Daoy (cell line): ENCODE data around the gene WNT9B. TPM values are rescaled to one million over a fixed set of nuclear protein-coding genes. Genes with fewer than 3 reads are reported as not detected.
A peak's percentile ranks its signal among the peaks of the same experiment; 100 is the strongest.
"Not testable (repeated sequence)": the region's sequence is repeated elsewhere in the genome, so short reads cannot be mapped to it uniquely, and the experiment has no call there.

Experiments
- DNase-seq: peaks from one replicate; pipeline ENCODE4 v3.0.0-alpha.2; 2015; ENCODE audit warnings: low read depth
- total RNA-seq: library from RNA; depleted of rRNA; stranded (reverse); fragments of >200 nt; shearing (Covaris generic); gene quantifications from 2 replicates; pipeline ENCODE4 v1.2.3, GENCODE V29; 2014; rRNA removed

WNT9B gene
- total RNA-seq, 1 experiment from 2014 or later, result 0.06 TPM

- DNase-seq, result no peak
Observed at GRCh38 chr17:46910179-46910927, 59.0 kb downstream of the WNT9B start.

- no peak for DNase-seq
Observed at GRCh38 chr17:46911311-46911710, 59.9 kb downstream of the WNT9B start.

DNA sequence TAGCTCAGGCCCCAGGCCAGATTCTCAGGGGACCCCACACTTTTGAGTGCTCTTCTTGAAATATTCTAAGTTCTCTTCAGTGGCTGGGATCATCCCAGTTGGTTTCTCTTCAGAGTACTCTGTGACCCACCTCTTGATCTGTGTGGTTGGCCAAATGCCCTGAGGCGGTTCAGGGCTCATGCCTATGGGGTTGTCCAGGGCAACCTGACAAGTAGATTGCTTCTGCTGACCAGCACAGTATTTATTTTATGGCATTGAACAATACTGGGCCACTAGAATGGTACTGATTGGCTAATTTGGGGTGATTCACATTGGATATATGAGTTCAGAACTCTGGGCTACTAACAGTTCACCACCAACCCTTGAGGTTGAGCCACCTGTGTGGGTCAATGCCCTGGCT lies 64.2 kb downstream of the WNT9B start:
- DNase-seq, result no peak

- DNase-seq, result no peak
Observed at GRCh38 chr17:46916211-46916610, 64.8 kb downstream of the WNT9B start.

DNA sequence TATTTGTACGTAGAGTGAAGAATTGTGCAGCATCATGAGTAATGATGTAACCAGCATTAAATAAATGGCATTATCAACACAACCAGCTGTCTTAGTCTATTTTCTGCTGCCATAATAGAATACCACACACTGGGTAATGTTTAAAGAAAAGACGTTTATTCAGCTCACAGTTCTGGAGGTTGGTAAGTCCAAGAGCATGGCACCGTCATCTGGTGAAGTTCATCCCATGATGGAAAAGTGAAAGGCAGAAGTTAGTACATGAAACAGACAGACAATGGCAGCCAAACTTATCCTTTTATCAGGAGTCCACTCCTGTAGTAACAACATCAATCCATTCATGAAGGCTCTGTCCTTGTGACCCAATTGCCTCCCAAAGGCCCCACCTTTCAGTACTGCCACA lies 65.2 kb downstream of the WNT9B start:
- DNase-seq, result no peak

- DNase-seq, result no peak
Observed at GRCh38 chr17:46917041-46917440, 65.7 kb downstream of the WNT9B start.

GRCh38 chr17:46917516-46917915 lies 66.1 kb downstream of the WNT9B start:
- DNase-seq, result no peak

GRCh38 chr17:46921962-46922361 lies 70.6 kb downstream of the WNT9B start:
- DNase-seq, result not testable (repeated sequence)

DNA sequence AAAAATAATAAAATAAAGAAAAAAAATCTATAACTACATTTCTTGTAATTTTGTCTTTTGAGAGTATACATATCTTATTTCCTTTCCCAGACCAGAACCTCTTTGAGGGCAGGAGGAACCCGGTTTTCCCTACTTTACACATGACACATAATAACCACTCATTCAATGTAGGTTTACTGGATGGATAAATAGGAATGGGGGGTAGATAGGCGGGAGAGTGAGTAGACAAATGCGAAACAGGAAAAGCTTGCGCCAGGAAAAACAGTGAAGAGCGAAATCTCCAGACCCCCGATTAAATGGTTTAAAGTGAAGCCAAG lies 71.1 kb downstream of the WNT9B start:
- no peak for DNase-seq

- DNase-seq, result peak; percentile 94
Observed at GRCh38 chr17:46922804-46923635, 71.6 kb downstream of the WNT9B start, which contains the start of gene GOSR2. GOSR2 (plus strand) TSS chr17:46923160; CDS start chr17:46923193, 33 bp downstream.

DNA sequence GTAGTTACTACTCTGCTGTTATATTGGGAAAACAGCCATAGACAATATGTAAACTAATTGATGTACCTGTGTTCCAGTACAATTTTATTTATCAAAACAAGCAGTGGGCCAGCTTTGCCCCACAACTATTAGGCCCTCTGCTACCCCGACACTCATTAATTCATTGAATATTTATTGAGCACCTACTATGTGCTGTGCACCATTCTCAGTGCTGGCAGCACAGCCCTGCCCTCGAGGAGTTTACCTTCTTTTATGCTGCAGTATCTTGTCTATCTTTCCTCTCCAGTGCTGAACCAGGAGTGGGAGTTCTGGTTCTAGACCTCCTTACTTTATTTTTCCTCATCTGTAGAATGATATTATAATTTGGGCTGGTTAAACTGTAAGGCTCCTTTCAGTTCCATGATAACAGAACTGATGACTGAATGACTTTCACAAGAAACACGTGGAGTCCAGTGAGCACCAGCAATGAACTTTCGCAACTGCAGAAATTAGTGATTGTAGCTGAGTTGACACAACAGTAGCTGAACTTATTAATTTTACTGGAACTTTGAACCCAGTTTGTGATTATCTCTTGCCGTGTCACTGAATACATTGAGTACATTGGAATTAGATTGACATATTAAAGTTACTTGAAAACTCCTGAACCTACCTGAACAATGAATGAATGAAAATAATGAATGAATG lies 73.9 kb downstream of the WNT9B start:
- DNase-seq, result no peak

DNA sequence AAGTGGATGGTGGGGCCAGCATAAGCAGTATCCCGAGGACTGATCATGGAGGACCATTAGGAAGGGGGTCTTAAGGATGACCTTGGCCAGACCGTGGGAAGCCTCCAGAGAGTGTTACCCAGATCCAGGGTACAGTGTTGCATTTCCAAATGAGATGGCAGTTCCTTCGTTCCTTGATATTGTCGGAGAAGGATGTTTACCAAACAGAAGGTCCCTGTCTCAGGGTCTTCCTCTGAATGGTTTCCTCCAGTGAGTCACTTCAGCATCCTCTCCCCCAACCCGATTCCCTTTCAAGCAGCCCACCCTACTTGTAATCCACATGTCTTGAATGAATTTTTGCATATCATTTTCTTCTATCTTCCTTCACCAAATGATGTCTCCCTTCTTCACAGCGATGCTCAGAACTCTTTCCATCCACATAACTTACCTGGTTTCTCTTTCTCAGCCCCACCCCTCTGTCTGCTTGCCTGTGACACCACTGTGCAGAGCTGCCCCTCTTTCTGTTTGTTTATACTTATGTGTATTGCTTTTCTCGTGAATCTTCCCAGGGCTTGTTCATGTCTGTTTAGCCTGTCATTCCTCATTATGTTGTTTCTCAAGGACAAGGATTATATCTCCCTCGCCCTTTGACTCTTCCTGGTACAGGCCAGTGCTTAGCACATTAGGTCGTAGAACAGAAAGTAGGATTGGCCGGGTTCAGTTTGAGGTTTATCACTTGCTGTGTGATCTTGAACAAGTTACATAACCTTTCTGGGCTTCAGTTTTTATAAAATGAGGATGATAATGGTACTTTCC lies 77.3 kb downstream of the WNT9B start:
- DNase-seq, result no peak

- DNase-seq, result peak; percentile 82
Observed at GRCh38 chr17:46929413-46929812, 78.0 kb downstream of the WNT9B start.

DNA sequence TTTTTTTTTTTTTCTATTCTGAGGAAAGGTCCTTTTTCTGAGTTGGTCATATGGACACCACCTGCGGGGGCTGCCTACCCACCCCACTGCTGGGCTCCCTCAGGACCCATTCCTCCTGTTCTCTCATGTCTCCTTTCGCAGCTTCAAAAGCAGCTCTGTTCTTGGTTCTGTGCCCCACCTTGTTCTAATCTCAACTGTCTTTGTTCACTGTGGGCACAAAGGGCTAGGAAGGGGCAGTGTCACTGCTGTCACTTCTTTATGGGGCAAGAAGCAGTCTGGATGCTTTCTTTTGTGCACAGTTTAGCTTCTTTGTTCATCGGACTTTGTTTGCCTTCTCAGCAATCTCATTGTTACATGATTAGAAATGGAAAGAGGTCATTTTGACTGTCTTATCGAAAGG lies 78.7 kb downstream of the WNT9B start:
- DNase-seq, result no peak

DNA sequence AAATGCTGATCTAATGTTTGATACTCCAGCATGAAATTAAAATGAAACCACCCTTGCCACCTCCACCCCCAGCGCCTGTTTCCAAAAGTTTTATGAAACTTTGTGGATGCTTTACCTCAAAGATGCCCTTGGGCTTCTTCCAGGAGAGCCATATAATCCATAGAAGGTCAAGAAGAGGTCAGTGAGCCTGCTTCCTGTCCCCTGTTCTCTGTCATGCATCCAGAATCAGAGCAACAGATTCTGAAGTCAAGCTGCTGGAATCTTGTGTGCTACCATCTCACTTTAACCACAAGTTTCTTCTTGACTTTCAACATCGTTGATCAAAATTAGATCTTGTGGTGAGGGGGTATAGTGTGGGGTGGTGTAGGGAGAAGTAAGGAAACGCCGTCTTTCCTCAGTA lies 80.2 kb downstream of the WNT9B start:
- DNase-seq, result no peak

GRCh38 chr17:46935658-46936266 lies 84.4 kb downstream of the WNT9B start:
- DNase-seq, result peak; percentile 31

Other genes with a start within 250 kb of the WNT9B start
- gene WNT3, start 32.9 kb upstream of the WNT9B start, total RNA-seq, result 2.4 and 3.4 TPM in 2 replicates
- gene GOSR2, start 71.6 kb downstream of the WNT9B start, total RNA-seq, result 53.2 and 67.7 TPM in 2 replicates
- 0.27 and 0.29 TPM in 2 replicates for gene RPRML, start 127.7 kb downstream of the WNT9B start, total RNA-seq